AG04450 (cell line): Measurements from ENCODE around the gene PLBD1. TPM values are rescaled to one million over a fixed set of nuclear protein-coding genes. Genes with fewer than 3 reads are reported as not detected.

ENCODE experiments used
- CTCF ChIA-PET: fragments of 300-600, 350-600 bp; formaldehyde crosslinking; extraction: SDS; loops from one replicate; lab custom pipeline; 2022; ENCODE audit warnings: antibody characterized with exemption, inconsistent platforms; lab: Charles Lee
- POLR2A ChIA-PET: fragments of 350-600 bp; formaldehyde crosslinking; extraction: SDS; loops from one replicate; lab custom pipeline; 2021; ENCODE audit warnings: antibody characterized with exemption, inconsistent platforms; lab: Yijun Ruan, JAX
- DNase-seq: peaks from one replicate; pipeline ENCODE4 v3.0.0-alpha.2; 2011; ENCODE audit warnings: low read depth, low spot score
- H3K27ac ChIP-seq: one replicate; pipeline ENCODE4 v1.5.1; 2012; ENCODE audit warnings: low read depth, low read length, control low read depth
- H3K27me3 ChIP-seq: one replicate; pipeline ENCODE4 v1.6.0; 2012; ENCODE audit warnings: low read length; ENCODE audit not compliant: control insufficient read depth, insufficient read depth
- H3K4me3 ChIP-seq: 2 replicates; pipeline ENCODE4 v1.5.1; 2011; ENCODE audit warnings: mild to moderate bottlenecking, low read depth, low read length, control low read depth
- H3K9me3 ChIP-seq: 2 replicates; pipeline ENCODE4 v1.5.1; 2012; ENCODE audit warnings: low read length; ENCODE audit not compliant: control insufficient read depth, insufficient read depth
- CTCF ChIP-seq: IDR thresholded peaks from 2 replicates; pipeline ENCODE4 v1.5.1; 2011; ENCODE audit warnings: low read depth, low read length, control low read depth, inconsistent platforms
- polyA plus RNA-seq: library from polyadenylated mRNA; depleted of rRNA; stranded (reverse); fragments of >200 nt; gene quantifications from 2 replicates; pipeline ENCODE4 v1.2.3, GENCODE V29; 2011

The PLBD1 gene
- polyA plus RNA-seq, 1 experiment, result 0.37 TPM

DNA sequence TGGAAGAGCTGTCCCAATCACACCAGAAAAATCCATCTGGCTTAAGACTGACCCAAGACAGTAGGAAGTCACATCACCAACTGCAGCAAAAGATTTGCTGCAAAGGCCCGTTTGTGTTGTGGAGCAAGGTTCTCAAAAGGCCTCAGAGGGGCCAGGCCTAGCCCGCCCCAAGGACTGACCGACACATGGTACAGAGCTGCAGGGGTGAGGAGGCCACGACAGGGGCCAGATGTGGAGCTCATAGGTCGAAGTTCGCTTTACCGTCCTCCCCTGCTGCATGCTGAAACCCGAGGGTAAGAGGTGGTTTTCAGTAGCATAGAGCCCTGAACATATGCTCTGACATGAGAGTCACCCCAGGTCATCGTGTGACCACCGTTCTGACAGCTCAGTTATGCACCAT, 35.5 kb downstream of the PLBD1 start:
- Histone ChIP-seq H3K4me3 (no peak overlapping the region), H3K9me3 (no peaks in the 10 kb centered on the region), H3K27me3 (peaks cover 2% of the 10 kb centered on the region), H3K27ac (no peak overlapping the region)
- TF ChIP-seq CTCF, result no peak
- CTCF ChIA-PET, result no interaction called here
- no peak for DNase-seq
- POLR2A ChIA-PET, result interaction anchor here (0.5 kb wide), 1 partner anchor 27 kb away, joined by 3 read pairs; no protein-coding TSS in a partner anchor

DNA sequence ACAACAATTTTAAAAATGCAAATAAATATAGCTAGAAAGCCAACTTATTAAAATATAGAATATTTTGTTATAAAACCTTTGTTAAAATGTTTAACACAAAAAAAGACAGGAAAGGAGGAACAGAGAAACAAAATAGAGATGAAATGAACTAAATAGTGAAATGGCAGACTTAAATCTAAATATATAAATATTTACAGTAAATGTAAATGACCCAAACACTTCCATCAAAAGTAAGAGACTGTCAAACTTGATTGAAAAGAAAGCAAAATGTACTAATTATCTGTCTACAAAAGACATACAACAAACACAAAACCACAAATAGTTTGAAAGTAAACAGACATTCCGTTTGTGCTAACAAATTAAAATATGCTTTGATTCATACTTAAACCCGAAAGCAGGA, 41.7 kb downstream of the PLBD1 start:
- DNase-seq, result no peak
- CTCF ChIA-PET, result interaction anchor here (0.9 kb wide), 1 partner anchor 242 kb away, joined by 3 read pairs; no protein-coding TSS in a partner anchor
- H3K27me3 ChIP-seq, result no peaks in the 10 kb centered on the region

DNA sequence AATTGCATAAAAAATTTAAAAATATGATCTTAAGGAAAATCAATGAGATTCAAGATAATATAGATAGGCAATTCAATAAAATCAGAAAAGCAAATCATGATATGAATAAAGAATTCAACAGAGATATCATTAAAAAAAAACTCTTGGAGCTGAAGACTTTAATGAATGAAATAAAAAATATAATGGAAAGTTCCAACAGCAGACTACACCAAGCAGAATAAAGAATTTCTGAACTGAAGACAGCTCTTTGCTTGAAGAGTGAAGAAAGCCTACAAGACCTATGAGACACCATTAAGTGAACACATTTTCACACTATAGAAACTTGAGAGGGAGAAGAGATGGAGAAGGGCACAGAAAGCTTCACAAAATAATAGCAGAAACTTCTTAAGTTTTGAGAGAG, 45.9 kb downstream of the PLBD1 start:
- TF ChIP-seq CTCF, result no peak
- ChIA-PET POLR2A (no interaction called here), CTCF (no interaction called here)
- no peak overlapping the region for H3K4me3 ChIP-seq
- peaks cover 7% of the 10 kb centered on the region; the same call in 1 of the 2 replicates for H3K9me3 ChIP-seq
- DNase-seq, result no peak
- H3K27me3 ChIP-seq, result no peaks in the 10 kb centered on the region
- no peak overlapping the region for H3K27ac ChIP-seq

More for the DNA sequence above, 41.7 kb downstream of the PLBD1 start:
- peaks cover 5% of the 10 kb centered on the region; the same call in 1 of the 2 replicates for H3K9me3 ChIP-seq
- H3K4me3 ChIP-seq, result no peak overlapping the region
- POLR2A ChIA-PET, result no interaction called here
- no peak for TF ChIP-seq CTCF
- H3K27ac ChIP-seq, result no peak overlapping the region

- no peak for TF ChIP-seq CTCF
- ChIA-PET POLR2A (no interaction called here), CTCF (interaction anchor here (0.6 to 1.9 kb wide), 2 partner anchors 277 to 1069 kb away, joined by 3 to 6 read pairs; no protein-coding TSS in a partner anchor)
- H3K27ac ChIP-seq, result no peak overlapping the region
- no peak overlapping the region for H3K4me3 ChIP-seq
- DNase-seq, result no peak
- H3K9me3 ChIP-seq, result no peaks in the 10 kb centered on the region
- H3K27me3 ChIP-seq, result no peaks in the 10 kb centered on the region
These were observed 52.7 kb downstream of the PLBD1 start for GRCh38 chr12:14514946-14515345.

GRCh38 chr12:14514154-14514842, 53.4 kb downstream of the PLBD1 start:
- ChIA-PET POLR2A (no interaction called here), CTCF (interaction anchor here (0.6 to 1.9 kb wide), 3 partner anchors 10 to 1069 kb away, joined by 3 to 6 read pairs (median 3); no protein-coding TSS in a partner anchor)
- no peak overlapping the region for H3K27ac ChIP-seq
- no peaks in the 10 kb centered on the region for H3K9me3 ChIP-seq
- no peaks in the 10 kb centered on the region for H3K27me3 ChIP-seq
- H3K4me3 ChIP-seq, result no peak overlapping the region
- no peak for DNase-seq
- peak; percentile 36 for TF ChIP-seq CTCF
